Activated CD4-positive, alpha-beta T cell treated with anti-CD3 and anti-CD28 coated beads for 36 hours (primary cell): ENCODE results near the gene TH. TPM values are rescaled to one million over a fixed set of nuclear protein-coding genes. Genes with fewer than 3 reads are reported as not detected.
"Not testable (repeated sequence)": the region's sequence is repeated elsewhere in the genome, so short reads cannot be mapped to it uniquely, and the experiment has no call there.

Experiments used
- ATAC-seq: fragments of 200-7000 bp; cut with Tn5 transposase; one replicate; pipeline ENCODE4 v1.10.0; 2021; ENCODE audit warnings: mild to moderate bottlenecking, moderate library complexity
- CTCF ChIA-PET: fragments of 350-600 bp; sonication (Branson Sonifier 250); formaldehyde crosslinking; loops from one replicate; lab custom pipeline; 2021; ENCODE audit warnings: antibody characterized with exemption; lab: Charles Lee
- POLR2A ChIA-PET: fragments of 350-600 bp; sonication (Branson Sonifier 250); formaldehyde crosslinking; loops from one replicate; lab custom pipeline; 2021; ENCODE audit warnings: antibody characterized with exemption, inconsistent platforms; lab: Charles Lee
- DNase-seq: peaks from one replicate; pipeline ENCODE4 v3.0.0-alpha.2; 2020
- H3K27ac Mint-ChIP-seq: one replicate; pipeline ENCODE4 v1.8.0; 2021; ENCODE audit warnings: mixed read lengths
- H3K27me3 Mint-ChIP-seq: one replicate; pipeline ENCODE4 v1.8.0; 2021; ENCODE audit warnings: mixed read lengths
- H3K36me3 Mint-ChIP-seq: one replicate; pipeline ENCODE4 v1.8.0; 2021; ENCODE audit warnings: low read depth, mixed read lengths
- H3K4me1 Mint-ChIP-seq: one replicate; pipeline ENCODE4 v1.8.0; 2021; ENCODE audit warnings: mixed read lengths
- H3K4me3 Mint-ChIP-seq: one replicate; pipeline ENCODE4 v1.8.0; 2021; ENCODE audit warnings: mild to moderate bottlenecking, moderate library complexity, mixed read lengths
- H3K9me3 Mint-ChIP-seq: one replicate; pipeline ENCODE4 v1.8.0; 2021; ENCODE audit warnings: low read depth, mixed read lengths
- intact Hi-C, 2 experiments: fragments of 100-400 bp; cut with DNase I in 1 of 2; cut with micrococcal nuclease in 1 of 2; formaldehyde crosslinking; loops; one replicate each; pipeline versions ENCODE4 v1.14.2 to v1.15.1; 2022 to 2024; cut with DNase I, micrococcal nuclease
- total RNA-seq, 2 experiments: library from RNA; stranded (reverse); gene quantifications; one replicate each; pipeline ENCODE4 v1.2.3, GENCODE V29; 2021

Gene TH
- total RNA-seq, 2 experiments from 2014 or later: not detected

DNA sequence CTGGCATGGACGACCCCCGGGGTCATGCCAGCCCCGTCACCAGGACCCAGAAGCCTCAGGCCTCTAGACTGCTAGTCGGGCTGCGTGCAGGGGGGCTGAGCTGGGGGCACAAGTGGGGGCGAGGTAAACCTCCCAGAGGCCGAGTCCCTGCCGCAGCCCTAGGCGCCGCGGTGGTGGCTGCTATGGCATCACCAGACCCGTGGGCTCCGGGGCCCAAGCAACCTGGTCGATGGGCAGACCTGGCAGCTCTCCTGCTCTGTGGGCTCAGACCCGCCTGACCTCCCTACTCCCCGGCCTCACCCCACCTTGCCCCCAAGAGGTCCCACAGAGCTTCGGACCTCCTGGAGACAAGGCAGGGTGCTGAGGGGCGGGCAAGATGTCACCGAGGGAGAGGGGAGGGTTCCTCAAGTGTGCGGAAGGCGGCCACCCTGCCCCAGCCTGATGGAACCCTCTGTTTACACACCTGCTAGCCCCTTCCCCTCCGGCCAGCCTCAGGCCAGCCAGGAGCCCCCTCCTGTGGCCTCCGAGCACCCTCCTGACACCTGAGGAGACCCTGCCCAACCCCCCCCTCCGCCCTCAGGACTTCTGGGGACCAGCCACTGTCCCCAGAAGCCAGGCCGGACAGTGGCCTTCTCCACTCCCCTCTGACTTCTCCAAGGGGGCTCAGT is 41.8 kb downstream of the TH start:
- peaks cover 4% of the 10 kb centered on the region for H3K9me3 Mint-ChIP-seq

GRCh38 chr11:2129308-2129698 is 42.3 kb downstream of the TH start:
- DNase-seq (no peak), ATAC-seq (no peak)
- Mint-ChIP-seq H3K4me1 (no peaks in the 10 kb centered on the region), H3K36me3 (no peaks in the 10 kb centered on the region), H3K27ac (no peak overlapping the region), H3K27me3 (peaks cover 35% of the 10 kb centered on the region), H3K4me3 (no peak overlapping the region), H3K9me3 (peaks cover 4% of the 10 kb centered on the region)
- intact Hi-C loops: no loop called here
- POLR2A ChIA-PET: no interaction called here
- CTCF ChIA-PET: no interaction called here

More for the DNA sequence above, 41.8 kb downstream of the TH start:
- Mint-ChIP-seq H3K27me3 (peaks cover 32% of the 10 kb centered on the region), H3K27ac (no peak overlapping the region), H3K4me3 (no peak overlapping the region), H3K36me3 (no peaks in the 10 kb centered on the region), H3K4me1 (no peaks in the 10 kb centered on the region)
- POLR2A ChIA-PET: no interaction called here
- CTCF ChIA-PET: no interaction called here
- DNase-seq: no peak
- no peak for ATAC-seq
- intact Hi-C loops: no loop called here

DNA sequence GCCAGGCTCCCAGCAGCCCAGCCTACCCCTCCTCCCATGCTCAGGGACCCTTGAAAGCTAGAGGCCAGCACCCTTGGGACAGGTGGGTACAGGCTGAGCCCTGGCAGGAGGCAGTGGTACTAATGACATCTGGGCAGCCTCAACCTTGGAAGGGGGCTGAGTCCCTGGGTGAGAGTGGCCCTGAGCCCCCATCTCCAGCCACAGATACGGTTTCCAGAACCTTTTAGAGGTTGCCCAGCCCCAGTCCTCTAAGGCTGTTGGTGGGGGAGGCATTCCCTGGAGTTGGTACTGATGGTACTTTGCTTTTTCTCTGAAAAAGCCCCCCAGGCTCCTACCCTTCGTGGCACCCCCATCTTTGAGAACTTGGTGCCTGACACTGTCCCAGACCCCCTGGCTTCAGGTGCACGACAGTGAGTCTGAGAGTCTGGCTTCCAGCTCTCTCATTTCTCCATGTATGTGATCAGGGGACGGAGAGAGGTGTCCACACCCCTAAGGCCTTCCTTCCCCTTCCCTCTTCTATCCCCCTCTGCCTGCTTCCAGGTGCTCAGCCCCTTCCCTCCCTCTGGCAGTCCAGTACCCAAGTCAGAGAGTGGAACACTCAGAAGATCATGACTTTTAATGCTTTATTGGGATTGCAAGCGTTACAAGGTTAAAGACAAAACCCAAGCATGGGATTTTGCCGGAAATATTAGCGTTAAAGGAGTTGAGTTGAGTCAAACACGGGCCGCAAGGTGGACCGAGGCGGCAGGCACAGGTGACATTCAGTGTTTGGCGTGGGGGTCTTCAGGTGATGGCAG is 42.9 kb downstream of the TH start:
- POLR2A ChIA-PET: no interaction called here
- no peak for ATAC-seq
- H3K4me3 Mint-ChIP-seq: no peak overlapping the region
- CTCF ChIA-PET: no interaction called here
- intact Hi-C loops: no loop called here
- no peaks in the 10 kb centered on the region for H3K4me1 Mint-ChIP-seq
- peaks cover 4% of the 10 kb centered on the region for H3K9me3 Mint-ChIP-seq
- H3K27me3 Mint-ChIP-seq: peaks cover 33% of the 10 kb centered on the region
- H3K36me3 Mint-ChIP-seq: no peaks in the 10 kb centered on the region
- no peak overlapping the region for H3K27ac Mint-ChIP-seq
- DNase-seq: no peak

GRCh38 chr11:2128130-2128510 is 43.5 kb downstream of the TH start:
- ATAC-seq (no peak), DNase-seq (no peak)
- Mint-ChIP-seq H3K36me3 (no peaks in the 10 kb centered on the region), H3K27me3 (peaks cover 31% of the 10 kb centered on the region), H3K27ac (no peak overlapping the region), H3K9me3 (peaks cover 4% of the 10 kb centered on the region), H3K4me1 (no peaks in the 10 kb centered on the region), H3K4me3 (no peak overlapping the region)
- intact Hi-C loops: no loop called here
- CTCF ChIA-PET: no interaction called here
- POLR2A ChIA-PET: no interaction called here

DNA sequence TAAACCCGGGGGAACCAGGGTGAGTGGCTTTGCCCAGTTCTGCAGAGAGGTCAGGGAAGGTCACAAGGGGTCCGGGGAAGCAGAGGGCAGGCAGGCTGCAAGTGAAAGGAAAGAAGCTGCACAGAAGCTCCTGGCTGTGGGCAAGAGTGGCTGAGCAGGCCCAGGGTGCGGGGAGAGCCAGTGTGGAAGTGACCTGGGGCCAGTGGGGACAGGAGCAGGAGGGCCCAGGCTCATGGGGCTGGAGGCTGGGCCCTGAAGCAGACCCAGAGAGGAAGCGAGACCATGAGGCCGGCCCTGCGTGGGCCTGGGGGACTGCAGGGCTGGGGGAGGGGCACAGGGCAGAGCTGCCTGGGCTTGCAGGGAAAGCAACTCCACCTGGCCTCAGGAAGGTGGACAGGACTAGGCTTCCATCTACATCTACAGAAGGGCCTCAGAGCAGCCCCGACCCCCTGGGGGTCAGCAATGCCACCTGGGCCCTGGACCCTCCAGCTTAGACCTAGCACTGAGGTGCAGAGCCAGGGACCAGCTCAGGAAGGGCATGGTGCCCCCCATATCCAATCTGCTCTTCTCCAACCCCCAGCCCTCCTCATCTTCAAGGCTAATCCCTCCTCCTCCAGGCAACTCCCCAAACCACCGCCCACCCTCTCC is 44.0 kb downstream of the TH start:
- DNase-seq (no peak), ATAC-seq (no peak)
- intact Hi-C loops: no loop called here
- peaks cover 27% of the 10 kb centered on the region for H3K27me3 Mint-ChIP-seq
- no peaks in the 10 kb centered on the region for H3K36me3 Mint-ChIP-seq
- H3K4me3 Mint-ChIP-seq: no peak overlapping the region
- no peaks in the 10 kb centered on the region for H3K4me1 Mint-ChIP-seq
- H3K9me3 Mint-ChIP-seq: peaks cover 4% of the 10 kb centered on the region
- ChIA-PET POLR2A (no interaction called here), CTCF (no interaction called here)
- no peak overlapping the region for H3K27ac Mint-ChIP-seq

- peaks cover 20% of the 10 kb centered on the region for H3K27me3 Mint-ChIP-seq
- no peaks in the 10 kb centered on the region for H3K4me1 Mint-ChIP-seq
- CTCF ChIA-PET: no interaction called here
- H3K36me3 Mint-ChIP-seq: no peaks in the 10 kb centered on the region
- DNase-seq (no peak), ATAC-seq (no peak)
- H3K9me3 Mint-ChIP-seq: peaks cover 4% of the 10 kb centered on the region
- intact Hi-C loops: no loop called here
- POLR2A ChIA-PET: no interaction called here
- no peak overlapping the region for H3K4me3 Mint-ChIP-seq
- no peak overlapping the region for H3K27ac Mint-ChIP-seq
These were observed 45.0 kb downstream of the TH start for GRCh38 chr11:2126520-2127085.

GRCh38 chr11:2124736-2125484 is 46.7 kb downstream of the TH start:
- H3K4me3 Mint-ChIP-seq, POLR2A ChIA-PET, H3K4me1 Mint-ChIP-seq, H3K27ac Mint-ChIP-seq, intact Hi-C loops, H3K36me3 Mint-ChIP-seq, ATAC-seq, DNase-seq, H3K9me3 Mint-ChIP-seq: not testable (repeated sequence)
- peaks cover 14% of the 10 kb centered on the region for H3K27me3 Mint-ChIP-seq
- CTCF ChIA-PET: interaction anchor here (1.5 kb wide), 1 partner anchor 27 kb away, joined by 4 read pairs; no protein-coding TSS in a partner anchor

DNA sequence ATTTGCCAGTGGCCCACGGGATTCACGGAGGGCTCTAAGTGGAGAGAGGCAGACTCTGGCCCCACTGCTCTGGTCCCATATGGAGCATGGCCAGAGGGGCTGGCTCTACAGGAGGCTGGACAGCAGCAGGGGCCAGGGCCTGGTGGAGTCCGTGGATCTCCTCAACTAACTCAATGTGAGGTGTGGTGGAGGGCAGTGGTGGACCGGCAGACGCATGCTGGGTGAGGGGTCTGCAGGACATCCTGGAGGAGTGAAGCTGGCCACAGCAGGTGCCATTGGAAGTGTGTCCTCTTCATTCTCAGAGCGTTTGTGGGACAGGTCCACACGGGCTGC is 48.0 kb downstream of the TH start:
- Mint-ChIP-seq H3K36me3 (no peaks in the 10 kb centered on the region), H3K27ac (no peak overlapping the region), H3K9me3 (no peaks in the 10 kb centered on the region), H3K4me1 (no peaks in the 10 kb centered on the region), H3K27me3 (peaks cover 13% of the 10 kb centered on the region), H3K4me3 (no peak overlapping the region)
- ChIA-PET CTCF (interaction anchor here (0.6 to 1.5 kb wide), 3 partner anchors 22 to 273 kb away, joined by 3 to 4 read pairs (median 3); no protein-coding TSS in a partner anchor), POLR2A (no interaction called here)
- ATAC-seq: no peak
- intact Hi-C loops: no loop called here
- DNase-seq: no peak

DNA sequence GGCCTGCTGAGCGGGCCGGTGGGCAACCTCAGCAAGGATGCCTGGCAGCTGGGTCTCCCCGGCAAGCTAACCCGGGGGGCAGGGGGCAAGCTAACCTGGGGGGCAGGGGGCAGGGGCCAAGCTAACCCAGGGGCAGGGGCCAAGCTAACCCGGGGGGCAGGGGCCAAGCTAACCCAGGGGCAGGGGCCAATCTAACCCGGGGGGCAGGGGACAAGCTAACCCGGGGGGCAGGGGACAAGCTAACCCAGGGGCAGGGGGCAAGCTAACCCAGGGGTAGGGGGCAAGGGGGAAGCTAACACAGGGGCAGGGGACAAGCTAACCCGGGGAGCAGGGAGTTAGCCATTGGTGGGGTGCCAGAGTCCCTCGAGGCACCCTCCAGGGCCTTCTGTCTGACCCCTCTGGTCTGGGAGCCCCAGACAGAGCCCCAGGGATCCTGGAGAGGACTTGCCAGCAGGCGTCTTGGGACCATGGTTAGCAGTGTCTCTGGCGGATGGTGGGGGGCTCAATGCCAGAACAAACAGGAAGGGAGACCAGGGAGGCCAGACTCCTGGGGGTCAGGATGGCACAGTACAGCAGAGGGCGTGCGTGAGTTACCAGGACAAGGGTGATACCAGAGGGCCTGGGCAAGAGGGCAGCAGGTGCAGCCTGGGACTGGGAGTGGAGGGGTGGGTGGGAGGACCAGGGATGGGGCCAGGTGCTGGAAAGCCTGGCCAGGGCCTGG is 48.5 kb downstream of the TH start:
- intact Hi-C loops: no loop called here
- peaks cover 13% of the 10 kb centered on the region for H3K27me3 Mint-ChIP-seq
- H3K4me3 Mint-ChIP-seq: no peak overlapping the region
- no peaks in the 10 kb centered on the region for H3K4me1 Mint-ChIP-seq
- no peaks in the 10 kb centered on the region for H3K36me3 Mint-ChIP-seq
- no peak overlapping the region for H3K27ac Mint-ChIP-seq
- ChIA-PET CTCF (no interaction called here), POLR2A (no interaction called here)
- H3K9me3 Mint-ChIP-seq: no peaks in the 10 kb centered on the region
- no peak for ATAC-seq
- no peak for DNase-seq

GRCh38 chr11:2122222-2122906 is 49.3 kb downstream of the TH start:
- Mint-ChIP-seq H3K27ac (no peak overlapping the region), H3K4me3 (no peak overlapping the region), H3K9me3 (no peaks in the 10 kb centered on the region), H3K27me3 (peaks cover 13% of the 10 kb centered on the region), H3K36me3 (no peaks in the 10 kb centered on the region), H3K4me1 (no peaks in the 10 kb centered on the region)
- ATAC-seq (no peak), DNase-seq (no peak)
- POLR2A ChIA-PET: no interaction called here
- CTCF ChIA-PET: no interaction called here
- intact Hi-C loops: no loop called here
